Body of pancreas (tissue), 4 donors: ENCODE results near the gene LAX1. TPM values are rescaled to one million over a fixed set of nuclear protein-coding genes. Genes with fewer than 3 reads are reported as not detected.

Experiments used
- ATAC-seq: fragments of 150-250 bp; one replicate; pipeline ENCODE4 v1.9.1; 2016
- DNase-seq, 4 donors: peaks; one replicate each; pipeline ENCODE4 v3.0.0-alpha.2; 2019
- H3K27ac ChIP-seq, 4 donors: fragments of 200-600 bp; sonication (generic); 1 replicate in 3 of 4; 2 replicates in 1 of 4; pipeline versions ENCODE4 v1.5.1 to v1.6.1; 2016 to 2019; ENCODE audit warnings: mild to moderate bottlenecking in 1 of 4, mixed read lengths in 1 of 4, moderate library complexity in 1 of 4
- H3K27me3 ChIP-seq, 2 donors: fragments of 200-600 bp; sonication (generic); one replicate each; pipeline ENCODE4 v1.6.0; 2016; ENCODE audit warnings: mild to moderate bottlenecking in 1 of 2
- H3K36me3 ChIP-seq, 2 donors: fragments of 200-600 bp; sonication (generic); replicated peaks in 1 of 2; 2 replicates each; pipeline ENCODE4 v1.5.1; 2016; ENCODE audit warnings: low read depth in 2 of 2; ENCODE audit not compliant: insufficient read depth in 1 of 2
- H3K4me1 ChIP-seq: fragments of 200-600 bp; sonication (generic); one replicate; pipeline ENCODE4 v1.6.0; 2016
- H3K4me3 ChIP-seq, 2 donors: fragments of 200-600 bp; sonication (generic); 1 replicate in 1 of 2; 2 replicates in 1 of 2; pipeline ENCODE4 v1.5.1; 2016 to 2019
- H3K9me3 ChIP-seq, 3 donors: fragments of 200-600 bp; sonication (generic); 1 replicate in 2 of 3; 2 replicates in 1 of 3; pipeline ENCODE4 v1.5.1; 2016
- CTCF ChIP-seq, 7 experiments: fragments of 450-650 bp in 4 of 7; fragments of 200-600 bp in 3 of 7; sonication (generic) in 3 of 7; IDR thresholded peaks; one replicate each; pipeline ENCODE4 v1.5.1; 2016 to 2019; ENCODE audit warnings: antibody characterized with exemption in 7 of 7
- POLR2A ChIP-seq, 3 donors: fragments of 450-650 bp; IDR thresholded peaks; one replicate each; pipeline ENCODE4 v1.6.1; 2016; ENCODE audit warnings: antibody characterized with exemption in 3 of 3, mild to moderate bottlenecking in 2 of 3
- WGBS, 2 donors: methylation state at CpG; one replicate each; pipeline ENCODE4 v1.1.5; 2017; 5-methylcytosine and 5-hydroxymethylcytosine counted together
- intact Hi-C: fragments of 100-400 bp; cut with DNase I; formaldehyde crosslinking; loops from one replicate; pipeline ENCODE4 v1.15.1; 2023
- total RNA-seq, 2 donors: library from RNA; depleted of rRNA; stranded (reverse); fragments of >200 nt; gene quantifications; one replicate each; pipeline ENCODE4 v1.1.0, GENCODE V29; 2016

The LAX1 gene
- total RNA-seq, 2 donors from 2014 or later = under 0.01 TPM; not detected in 1

DNA sequence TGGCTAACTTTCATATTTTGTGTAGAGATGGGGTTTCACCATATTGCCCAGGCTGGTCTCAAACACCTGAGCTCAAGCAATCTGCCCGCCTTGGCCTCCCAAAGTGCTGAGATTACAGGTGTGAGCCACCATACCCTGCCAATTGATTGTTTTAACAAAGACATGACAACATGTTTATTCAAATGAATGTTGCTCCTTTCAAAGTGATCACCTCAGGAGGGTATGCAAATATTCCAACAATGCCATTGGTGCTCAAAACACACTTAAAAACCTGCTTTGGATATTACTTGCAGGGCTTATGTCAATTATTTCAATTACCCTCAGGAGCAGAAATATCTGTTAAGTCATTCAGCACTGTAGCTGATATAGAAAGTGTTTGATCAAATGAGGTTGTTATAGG, 7.9 kb downstream of the LAX1 start:
- Histone ChIP-seq H3K9me3 (no peaks in the 10 kb centered on the region), H3K27ac (no peak overlapping the region)
- intact Hi-C loops = no loop called here

DNA sequence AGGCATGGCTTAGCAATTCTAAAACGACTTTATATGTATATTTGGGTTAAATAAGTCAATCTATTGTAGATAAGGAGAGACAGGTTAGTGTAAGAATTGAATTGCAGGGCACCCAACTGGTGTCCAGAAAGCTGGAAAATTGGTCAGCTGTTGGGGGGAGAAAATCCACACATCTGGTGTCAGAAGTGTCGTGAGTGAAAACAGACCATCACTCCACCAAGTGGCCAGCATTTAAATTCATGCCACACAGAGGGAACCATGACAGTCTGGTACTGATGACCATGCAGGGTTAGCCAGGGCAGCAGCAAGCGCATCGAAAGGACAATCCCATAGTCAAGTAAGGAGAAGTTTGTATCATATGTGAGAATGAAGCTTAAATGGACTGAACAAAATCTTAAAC, 11.7 kb downstream of the LAX1 start:
- ATAC-seq (no peak), DNase-seq (peak in 1 of 4 donors; percentile 18)
- no peaks in the 10 kb centered on the region for H3K36me3 ChIP-seq
- no peak overlapping the region for H3K27ac ChIP-seq
- intact Hi-C loops = no loop called here
- no peak overlapping the region for H3K4me3 ChIP-seq
- H3K27me3 ChIP-seq = no peaks in the 10 kb centered on the region
- no peaks in the 10 kb centered on the region for H3K9me3 ChIP-seq
- TF ChIP-seq POLR2A (IDR thresholded peaks at IDR 0.05) = no peak
- TF ChIP-seq CTCF (IDR thresholded peaks at IDR 0.05) = peak in 3 of 7 experiments; percentile 10 to 25 (median 14)
- WGBS, 2 donors = 51 to 55% methylated on average over 4 of the region's 4 CpGs
- H3K4me1 ChIP-seq = no peaks in the 10 kb centered on the region

More for the DNA sequence above, 7.9 kb downstream of the LAX1 start:
- 100% methylated on average over 1 of the region's 1 CpG for WGBS, 2 donors
- no peaks in the 10 kb centered on the region for H3K36me3 ChIP-seq
- DNase-seq (no peak), ATAC-seq (no peak)
- H3K27me3 ChIP-seq = no peaks in the 10 kb centered on the region
- H3K4me3 ChIP-seq = no peak overlapping the region
- H3K4me1 ChIP-seq = peaks cover 12% of the 10 kb centered on the region
- TF ChIP-seq CTCF (IDR thresholded peaks at IDR 0.05) (no peak), POLR2A (IDR thresholded peaks at IDR 0.05) (no peak)

DNA sequence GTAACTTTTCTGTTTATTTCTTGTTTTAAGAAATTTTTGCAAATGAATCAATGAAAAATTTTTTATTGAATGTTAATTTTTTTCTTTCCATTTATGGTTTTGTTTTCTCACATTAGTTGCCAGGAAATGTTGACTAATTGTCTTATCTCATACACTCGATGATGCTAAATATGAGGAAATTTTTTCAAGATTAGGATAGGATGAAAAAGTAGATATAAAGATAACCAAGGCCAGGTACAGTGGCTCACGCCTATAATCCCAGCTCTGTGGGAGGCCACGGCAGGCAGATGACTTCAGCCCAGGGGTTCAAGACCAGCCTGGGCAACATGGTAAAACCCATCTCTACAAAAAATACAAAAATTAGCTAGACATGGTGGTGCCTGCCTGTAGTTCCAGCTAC, 12.6 kb downstream of the LAX1 start:
- no peak for DNase-seq
- no peak overlapping the region for H3K27ac ChIP-seq
- 61 to 62% methylated on average over 3 of the region's 3 CpGs for WGBS, 2 donors
- no peak for TF ChIP-seq CTCF (IDR thresholded peaks at IDR 0.05)
- no peak for TF ChIP-seq POLR2A (IDR thresholded peaks at IDR 0.05)
- no peak for ATAC-seq
- intact Hi-C loops = no loop called here
- H3K36me3 ChIP-seq = no peaks in the 10 kb centered on the region
- no peaks in the 10 kb centered on the region for H3K27me3 ChIP-seq
- H3K4me3 ChIP-seq = no peak overlapping the region
- no peaks in the 10 kb centered on the region for H3K4me1 ChIP-seq
- H3K9me3 ChIP-seq = no peaks in the 10 kb centered on the region

DNA sequence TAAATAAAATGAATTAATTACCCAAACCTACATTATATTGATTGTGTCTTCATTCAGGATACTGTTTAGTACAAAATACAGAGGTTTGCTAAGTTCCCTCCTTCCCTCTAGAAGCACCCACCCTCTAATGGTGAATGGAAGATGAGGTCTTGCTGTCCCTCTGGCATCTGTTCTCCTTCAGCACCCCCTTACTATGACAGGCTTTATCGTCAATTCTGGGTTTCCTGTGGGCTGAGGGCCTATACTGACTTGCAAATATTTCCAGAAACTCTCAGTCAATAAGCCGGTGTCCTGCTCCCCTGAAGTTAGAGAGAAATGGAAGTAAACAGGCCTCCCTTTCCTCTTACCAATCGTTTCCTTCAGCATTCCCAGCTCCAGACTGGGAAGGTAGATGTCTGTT, 13.2 kb downstream of the LAX1 start:
- TF ChIP-seq POLR2A (IDR thresholded peaks at IDR 0.05) (no peak), CTCF (IDR thresholded peaks at IDR 0.05) (no peak)
- no peaks in the 10 kb centered on the region for H3K27me3 ChIP-seq
- no peaks in the 10 kb centered on the region for H3K4me1 ChIP-seq
- no peaks in the 10 kb centered on the region for H3K9me3 ChIP-seq
- intact Hi-C loops = no loop called here
- no peak overlapping the region for H3K27ac ChIP-seq
- no peak overlapping the region for H3K4me3 ChIP-seq
- ATAC-seq (no peak), DNase-seq (no peak)
- WGBS, 2 donors = 69 to 77% methylated on average over 3 of the region's 3 CpGs
- H3K36me3 ChIP-seq = no peaks in the 10 kb centered on the region

DNA sequence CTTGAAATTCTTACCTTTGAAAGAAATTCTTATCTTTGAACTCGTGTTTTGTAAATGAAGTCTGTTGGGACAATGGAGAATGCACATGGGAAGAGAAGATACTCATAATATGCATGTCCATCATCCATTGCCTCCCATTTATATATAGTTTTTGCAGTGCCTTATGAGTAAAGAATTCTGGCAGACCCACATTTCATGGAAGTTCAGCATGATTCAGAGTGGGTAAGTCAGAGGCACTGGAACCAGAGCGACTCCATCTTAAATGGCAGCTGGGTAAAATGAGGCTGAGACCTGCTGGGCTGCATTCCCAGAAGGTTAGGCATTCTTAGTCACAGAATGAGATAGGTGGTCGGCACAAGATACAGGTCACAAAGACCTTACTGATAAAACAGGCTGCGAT, 13.8 kb downstream of the LAX1 start:
- 69 to 84% methylated on average over 4 of the region's 4 CpGs for WGBS, 2 donors
- Histone ChIP-seq H3K27me3 (no peaks in the 10 kb centered on the region), H3K27ac (no peak overlapping the region), H3K4me1 (no peaks in the 10 kb centered on the region), H3K4me3 (no peak overlapping the region), H3K9me3 (no peaks in the 10 kb centered on the region), H3K36me3 (no peaks in the 10 kb centered on the region)
- intact Hi-C loops = no loop called here
- no peak for ATAC-seq
- no peak for DNase-seq
- no peak for TF ChIP-seq POLR2A (IDR thresholded peaks at IDR 0.05)
- TF ChIP-seq CTCF (IDR thresholded peaks at IDR 0.05) = no peak
